Stimulated activated CD4-positive, alpha-beta T cell treated with anti-CD3 and anti-CD28 coated beads, Interleukin-1b, Interleukin-23, amount 100 ng/mL, for 24 hours (primary cell): ENCODE measurements around the gene FPGS.

ENCODE experiments used
- DNase-seq, 4 experiments: peaks; one replicate each; pipeline ENCODE4 v3.0.0-alpha.2; 2020; ENCODE audit warnings: low read depth in 4 of 4, low spot score in 1 of 4

Gene FPGS

GRCh38 chr9:127810378-127811187, 7.9 kb downstream of the FPGS start:
- DNase-seq, result no peak

GRCh38 chr9:127812011-127812410, 9.3 kb downstream of the FPGS start:
- no peak for DNase-seq

- no peak for DNase-seq
Observed at GRCh38 chr9:127812936-127813675, 10.4 kb downstream of the FPGS start.

- no peak for DNase-seq
Observed at GRCh38 chr9:127813686-127814226, 11.1 kb downstream of the FPGS start.

- no peak for DNase-seq
Observed at GRCh38 chr9:127814619-127815511, 12.2 kb downstream of the FPGS start.

- DNase-seq, result no peak
Observed at GRCh38 chr9:127815512-127816361, 13.1 kb downstream of the FPGS start.

- no peak for DNase-seq
Observed at GRCh38 chr9:127816362-127816725, 13.7 kb downstream of the FPGS start.

GRCh38 chr9:127816728-127817127, 14.0 kb downstream of the FPGS start:
- DNase-seq, result no peak

- no peak for DNase-seq
Observed at GRCh38 chr9:127817881-127818434, 15.3 kb downstream of the FPGS start.

- no peak for DNase-seq
Observed at GRCh38 chr9:127818574-127818973, 15.9 kb downstream of the FPGS start.

- DNase-seq, result no peak
Observed at GRCh38 chr9:127822108-127822507, 19.4 kb downstream of the FPGS start.

- DNase-seq, result no peak
Observed at GRCh38 chr9:127825319-127826051, 22.8 kb downstream of the FPGS start.

- no peak for DNase-seq
Observed at GRCh38 chr9:127826253-127826913, 23.7 kb downstream of the FPGS start.

GRCh38 chr9:127828262-127829031, 25.8 kb downstream of the FPGS start:
- DNase-seq, result no peak

- no peak for DNase-seq
Observed at GRCh38 chr9:127829205-127829906, 26.7 kb downstream of the FPGS start.

- DNase-seq, result no peak
Observed at GRCh38 chr9:127832248-127832647, 29.6 kb downstream of the FPGS start.

GRCh38 chr9:127833555-127833954, 30.9 kb downstream of the FPGS start:
- no peak for DNase-seq
